IMR-90 (cell line): Measurements from ENCODE around the gene NLRC5. TPM values are rescaled to one million over a fixed set of nuclear protein-coding genes. Genes with fewer than 3 reads are reported as not detected.
"Not testable (repeated sequence)": the region's sequence is repeated elsewhere in the genome, so short reads cannot be mapped to it uniquely, and the experiment has no call there.

Source experiments
- ATAC-seq: fragments of 200-7000 bp; cut with Tn5 transposase; 2 replicates; pipeline ENCODE4 v1.9.1; 2020; ENCODE audit warnings: low read depth, mild to moderate bottlenecking, moderate library complexity
- BruUV-seq: library from RNA; stranded (reverse); fragments of 400-500 nt; replicated peaks from 2 replicates; lab custom pipeline; 2021; lab: Mats Ljungman, UMichigan
- CTCF ChIA-PET: fragments of 300-600 bp; formaldehyde crosslinking; extraction: SDS; loops from one replicate; lab custom pipeline; 2021; ENCODE audit warnings: antibody characterized with exemption; lab: Yijun Ruan, JAX
- POLR2A ChIA-PET: fragments of 300-600 bp; sonication (Branson Sonifier 250); formaldehyde crosslinking; loops from one replicate; lab custom pipeline; 2022; ENCODE audit warnings: antibody characterized with exemption; ENCODE audit not compliant: unreplicated experiment; lab: Charles Lee
- DNase-seq: peaks from one replicate; pipeline ENCODE4 v3.0.0; 2013
- H2AFZ ChIP-seq: replicated peaks from 2 replicates; pipeline ENCODE3; 2013; ENCODE audit warnings: low read length, mild to moderate bottlenecking; ENCODE audit not compliant: poor library complexity
- H2AK5ac ChIP-seq: 2 replicates; pipeline ENCODE4 v1.6.1; 2013; ENCODE audit warnings: low read depth, low read length, inconsistent platforms
- H2AK9ac ChIP-seq: replicated peaks from 2 replicates; pipeline ENCODE3; 2013; ENCODE audit warnings: mild to moderate bottlenecking, low read depth, low read length, moderate library complexity; ENCODE audit not compliant: poor library complexity
- H2BK120ac ChIP-seq: 2 replicates; pipeline ENCODE4 v1.6.1; 2013; ENCODE audit warnings: low read depth, low read length, inconsistent platforms
- H2BK15ac ChIP-seq: 3 replicates; pipeline ENCODE4 v1.6.1; 2013; ENCODE audit warnings: low read depth, low read length, inconsistent platforms
- H2BK20ac ChIP-seq: 2 replicates; pipeline ENCODE4 v1.6.1; 2013; ENCODE audit warnings: low read depth, mild to moderate bottlenecking, inconsistent platforms, low read length, moderate library complexity
- H2BK5ac ChIP-seq: 2 replicates; pipeline ENCODE4 v1.6.1; 2013; ENCODE audit warnings: mild to moderate bottlenecking, low read depth, low read length, inconsistent platforms; ENCODE audit not compliant: poor library complexity, severe bottlenecking
- H3K14ac ChIP-seq: replicated peaks from 2 replicates; pipeline ENCODE4 v1.6.1; 2013; ENCODE audit warnings: low read depth, low read length, inconsistent platforms
- H3K18ac ChIP-seq: 2 replicates; pipeline ENCODE4 v1.6.1; 2013; ENCODE audit warnings: low read depth, low read length, control low read depth
- H3K23ac ChIP-seq: 2 replicates; pipeline ENCODE4 v1.6.1; 2013; ENCODE audit warnings: low read depth, low read length, inconsistent platforms
- H3K27ac ChIP-seq: 2 replicates; pipeline ENCODE4 v1.5.1; 2013; ENCODE audit warnings: mild to moderate bottlenecking, control low read depth, low read length; ENCODE audit not compliant: insufficient read depth
- H3K27me3 ChIP-seq: 2 replicates; pipeline ENCODE4 v1.6.1; 2013; ENCODE audit warnings: low read length; ENCODE audit not compliant: control insufficient read depth, insufficient read depth
- H3K36me3 ChIP-seq: 2 replicates; pipeline ENCODE4 v1.6.1; 2013; ENCODE audit warnings: low read length, mixed read lengths; ENCODE audit not compliant: control insufficient read depth, insufficient read depth
- H3K4ac ChIP-seq: 2 replicates; pipeline ENCODE4 v1.6.1; 2013; ENCODE audit warnings: low read depth, low read length, inconsistent platforms
- H3K4me1 ChIP-seq: 2 replicates; pipeline ENCODE4 v1.6.1; 2013; ENCODE audit warnings: low read length, mixed read lengths; ENCODE audit not compliant: control insufficient read depth, insufficient read depth
- H3K4me2 ChIP-seq: 2 replicates; pipeline ENCODE4 v1.6.1; 2013; ENCODE audit warnings: low read depth, mild to moderate bottlenecking, control low read depth, low read length, moderate library complexity
- H3K4me3 ChIP-seq: 2 replicates; pipeline ENCODE4 v1.5.1; 2013; ENCODE audit warnings: low read depth, mild to moderate bottlenecking, control low read depth, low read length, moderate library complexity; ENCODE audit not compliant: insufficient read depth
- H3K56ac ChIP-seq: 2 replicates; pipeline ENCODE4 v1.6.1; 2013; ENCODE audit warnings: low read length, inconsistent platforms; ENCODE audit not compliant: insufficient read depth; ENCODE audit errors: extremely low read depth
- H3K79me1 ChIP-seq, 2 experiments: 2 replicates each; pipeline ENCODE4 v1.6.1; 2013; ENCODE audit warnings: low read length in 2 of 2, inconsistent platforms in 1 of 2, low read depth in 1 of 2
- H3K9ac ChIP-seq: 2 replicates; pipeline ENCODE4 v1.6.1; 2013; ENCODE audit warnings: low read depth, low read length, control low read depth
- H3K9me1 ChIP-seq: 2 replicates; pipeline ENCODE4 v1.6.1; 2013; ENCODE audit warnings: low read length, inconsistent platforms; ENCODE audit not compliant: insufficient read depth
- H3K9me3 ChIP-seq: 2 replicates; pipeline ENCODE4 v1.6.1; 2013; ENCODE audit warnings: low read length; ENCODE audit not compliant: control insufficient read depth, insufficient read depth
- H4K20me1 ChIP-seq: 2 replicates; pipeline ENCODE4 v1.6.1; 2013; ENCODE audit warnings: low read length, inconsistent platforms; ENCODE audit not compliant: insufficient read depth
- H4K5ac ChIP-seq: 2 replicates; pipeline ENCODE4 v1.6.1; 2013; ENCODE audit warnings: mild to moderate bottlenecking, low read depth, low read length, control low read depth
- H4K8ac ChIP-seq, 2 experiments: 2 replicates each; pipeline ENCODE4 v1.6.1; 2013; ENCODE audit warnings: low read depth in 2 of 2, low read length in 2 of 2, control low read depth in 1 of 2, inconsistent platforms in 1 of 2
- H4K91ac ChIP-seq: 2 replicates; pipeline ENCODE4 v1.6.1; 2013; ENCODE audit warnings: low read depth, low read length, inconsistent platforms; ENCODE audit not compliant: insufficient read depth
- WGBS, 2 experiments: methylation state at CpG; one replicate each; pipeline versions ENCODE4 v1.1.5 to v1.1.7; 2013; ENCODE audit warnings: missing lambda C conversion rate in 2 of 2; ENCODE audit not compliant: insufficient read length in 1 of 2; ENCODE audit errors: extremely low coverage in 2 of 2; 5-methylcytosine and 5-hydroxymethylcytosine counted together
- dilution Hi-C: fragments of 300-500 bp; cut with HindIII; formaldehyde crosslinking; loops from one replicate; pipeline ENCODE4 v1.14.3; 2018; ENCODE audit warnings: low sequenced_read_pairs; ENCODE audit not compliant: unreplicated experiment
- in situ Hi-C: fragments of 300-500 bp; cut with MboI; formaldehyde crosslinking; loops from 3 replicates; pipeline ENCODE4 v1.14.3; 2019; ENCODE audit warnings: low sequenced_read_pairs, inconsistent platforms, mixed read lengths
- intact Hi-C: fragments of 100-400 bp; cut with micrococcal nuclease; formaldehyde crosslinking; loops from 2 replicates; pipeline ENCODE4 v1.10.0; 2022
- polyA plus RNA-seq, 3 experiments: library from polyadenylated mRNA; depleted of rRNA; stranded (reverse); fragments of >200 nt; gene quantifications; 2 replicates each; pipeline ENCODE4 v1.2.3, GENCODE V29; 2012; ENCODE audit warnings: low replicate concordance in 1 of 3
- total RNA-seq: library from RNA; depleted of rRNA; stranded (reverse); fragments of >200 nt; gene quantifications from 2 replicates; pipeline ENCODE4 v1.2.3, GENCODE V29; 2012

The NLRC5 gene
- total and polyA plus RNA-seq, 2 of the 4 experiments (the other 2 are of a cell fraction): 9.1 to 14.9 TPM

DNA sequence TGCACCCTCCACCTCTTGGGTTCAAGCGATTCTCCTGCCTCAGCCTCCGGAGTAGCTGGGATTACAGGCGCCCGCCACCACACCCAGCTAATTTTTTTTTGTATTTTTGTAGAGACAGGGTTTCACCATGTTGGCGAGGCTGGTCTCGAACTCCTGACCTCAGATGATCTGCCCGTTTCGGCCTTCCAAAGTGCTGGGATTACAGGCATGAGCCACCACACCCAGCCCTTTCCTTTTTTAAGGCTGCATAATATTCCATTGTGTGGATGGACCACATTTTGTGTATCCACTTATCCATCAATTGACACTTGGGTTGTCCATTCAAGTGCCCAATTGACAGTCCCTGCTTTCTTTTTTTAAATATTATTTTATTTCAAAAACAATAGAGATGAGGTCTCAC, 73.8 kb downstream of the NLRC5 start:
- H2AK9ac ChIP-seq, H3K9ac ChIP-seq, H3K36me3 ChIP-seq, H2AK5ac ChIP-seq, H4K91ac ChIP-seq, H4K8ac ChIP-seq, H3K23ac ChIP-seq, BruUV-seq, H3K79me1 ChIP-seq, H3K9me3 ChIP-seq, H2BK120ac ChIP-seq, H3K4me1 ChIP-seq, H3K27ac ChIP-seq, in situ Hi-C loops, H3K4me3 ChIP-seq, H4K20me1 ChIP-seq, H3K14ac ChIP-seq, H2BK15ac ChIP-seq, dilution Hi-C loops, H2BK5ac ChIP-seq, H3K9me1 ChIP-seq, POLR2A ChIA-PET, H3K56ac ChIP-seq, H3K18ac ChIP-seq, ATAC-seq, H3K4me2 ChIP-seq, H2AFZ ChIP-seq, H4K5ac ChIP-seq, H2BK20ac ChIP-seq, H3K4ac ChIP-seq, intact Hi-C loops, DNase-seq, H3K27me3 ChIP-seq: not testable (repeated sequence)
- CTCF ChIA-PET: interaction anchor here (0.7 kb wide), 1 partner anchor 10 kb away, joined by 5 read pairs; no protein-coding TSS in a partner anchor
- no CpG with 5 or more reads among the region's 8 CpGs for WGBS, 2 experiments
